ENCODE measurements around the gene TOMM40L. TPM values are rescaled to one million over a fixed set of nuclear protein-coding genes. Genes with fewer than 3 reads are reported as not detected.

TOMM40L gene
- polyA plus RNA-seq, 1 donor (not counting 4 experiments of a cell fraction or from before 2014, with no cell fraction given) = 14.4 TPM

GRCh38 chr1:161215076-161215475, 10.8 kb upstream of the TOMM40L start, which contains the start of gene FCER1G:
Gene FCER1G, plus strand, starts transcription at chr1:161215295. Its CDS starts 27 bp downstream, at chr1:161215322.
- no peaks in the 10 kb centered on the region for H3K4me1 ChIP-seq (ENCODE audit: control insufficient read depth, extremely low read depth, insufficient read depth, low read length)
- H3K79me2 ChIP-seq (ENCODE audit: control insufficient read depth, insufficient read depth, low read length) = no peaks in the 10 kb centered on the region
- no peak within 1 kb of the TSS for H3K4me3 ChIP-seq (ENCODE audit: control insufficient read depth in 2 of 3, extremely low read depth in 1 of 3, insufficient read depth in 2 of 3, low read depth in 1 of 3, low read length in 3 of 3)
- no peak within 1 kb of the TSS for H3K4me2 ChIP-seq (ENCODE audit: control insufficient read depth, extremely low read depth, insufficient read depth, low read depth, low read length)
- H3K27me3 ChIP-seq (ENCODE audit: control insufficient read depth, extremely low read depth, insufficient read depth, low read length) = no peaks in the 10 kb centered on the region
- H3K9me1 ChIP-seq (ENCODE audit: control insufficient read depth, extremely low read depth, insufficient read depth, low read length) = no peaks in the 10 kb centered on the region
- no peak within 1 kb of the TSS for H3K9ac ChIP-seq (ENCODE audit: control insufficient read depth, extremely low read depth, insufficient read depth, low read length)
- H3K36me3 ChIP-seq (ENCODE audit: control insufficient read depth in 2 of 2, extremely low read depth in 1 of 2, insufficient read depth in 2 of 2, low read length in 2 of 2) = peaks cover 19 to 21% of the 10 kb centered on the region in 2 experiments
- no peaks in the 10 kb centered on the region for H3K9me3 ChIP-seq (ENCODE audit: control insufficient read depth, low read depth, low read length)
- no peaks in the 10 kb centered on the region for H4K20me1 ChIP-seq (ENCODE audit: control insufficient read depth, extremely low read depth, insufficient read depth, low read length)
- no peak for TF ChIP-seq CTCF (optimal IDR thresholded peaks at IDR 0.05 in 1 of 3, IDR thresholded peaks at IDR 0.05 in 1 of 3, conservative IDR thresholded peaks at IDR 0.05 in 1 of 3; ENCODE audit: extremely low read depth in 1 of 3, insufficient read depth in 2 of 3, low read length in 3 of 3)
- no peak for TF ChIP-seq EZH2 (IDR thresholded peaks at IDR 0.05; ENCODE audit: low read length)
- dilution Hi-C loops (cut with MboI; ENCODE audit: extremely low pct_ligation_motif_present, low sequenced_read_pairs) = no loop called here
- no peak for FAIRE-seq
- DNase-seq (ENCODE audit: low read depth, low spot score) = no peak
- H2AFZ ChIP-seq (ENCODE audit: control insufficient read depth, low read length) = no peak within 1 kb of the TSS
- no peak within 1 kb of the TSS for H3K27ac ChIP-seq (ENCODE audit: control insufficient read depth, insufficient read depth, low read length)

DNA sequence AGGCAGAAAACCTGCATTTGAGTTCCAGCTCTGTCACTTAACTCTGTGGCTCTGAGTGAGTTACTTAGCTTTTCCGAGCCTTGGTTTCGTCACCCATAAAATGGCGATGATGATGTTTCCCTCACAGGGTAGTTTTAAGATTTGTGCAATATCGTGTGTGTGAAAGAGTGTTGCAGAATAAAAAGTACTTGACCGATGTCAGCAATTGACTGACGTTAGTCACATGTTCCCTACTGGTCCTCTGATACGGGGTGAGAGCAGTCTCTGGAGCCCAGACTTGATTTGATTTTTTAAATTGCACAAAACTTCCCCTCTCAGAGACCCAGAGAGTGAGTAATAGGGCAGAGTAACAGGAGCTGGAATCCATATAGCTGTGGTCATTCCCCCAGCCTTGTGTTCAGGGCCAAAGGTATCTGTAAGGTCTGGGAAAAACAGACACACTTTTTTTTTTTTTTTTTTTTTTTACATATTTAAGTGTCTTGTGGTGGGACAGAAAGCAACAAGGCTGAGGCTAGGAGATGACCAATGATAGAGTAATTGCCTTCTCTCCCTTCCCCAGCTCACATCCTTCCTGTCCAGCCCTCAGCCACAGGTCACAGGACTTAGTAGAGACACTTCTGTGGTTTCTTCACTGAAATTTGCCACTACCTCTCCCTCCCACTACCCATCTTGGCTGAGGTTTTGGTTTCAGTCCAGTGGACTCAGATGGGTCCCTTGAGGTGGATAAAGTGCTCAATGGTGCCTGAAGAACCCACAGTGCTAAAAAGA, 8.7 kb upstream of the TOMM40L start:
- Histone ChIP-seq H2AFZ (ENCODE audit: control insufficient read depth, low read length) (no peak overlapping the region), H3K27me3 (ENCODE audit: control insufficient read depth, extremely low read depth, insufficient read depth, low read length) (no peaks in the 10 kb centered on the region), H3K79me2 (ENCODE audit: control insufficient read depth, insufficient read depth, low read length) (no peaks in the 10 kb centered on the region), H3K4me1 (ENCODE audit: control insufficient read depth, extremely low read depth, insufficient read depth, low read length) (no peaks in the 10 kb centered on the region), H3K9me3 (ENCODE audit: control insufficient read depth, low read depth, low read length) (no peaks in the 10 kb centered on the region), H4K20me1 (ENCODE audit: control insufficient read depth, extremely low read depth, insufficient read depth, low read length) (no peaks in the 10 kb centered on the region), H3K36me3 (ENCODE audit: control insufficient read depth in 2 of 2, extremely low read depth in 1 of 2, insufficient read depth in 2 of 2, low read length in 2 of 2) (peaks cover 4 to 14% of the 10 kb centered on the region in 2 experiments), H3K9me1 (ENCODE audit: control insufficient read depth, extremely low read depth, insufficient read depth, low read length) (no peaks in the 10 kb centered on the region), H3K9ac (ENCODE audit: control insufficient read depth, extremely low read depth, insufficient read depth, low read length) (no peak overlapping the region), H3K4me3 (ENCODE audit: control insufficient read depth in 2 of 3, extremely low read depth in 1 of 3, insufficient read depth in 2 of 3, low read depth in 1 of 3, low read length in 3 of 3) (no peak overlapping the region), H3K27ac (ENCODE audit: control insufficient read depth, insufficient read depth, low read length) (no peak overlapping the region), H3K4me2 (ENCODE audit: control insufficient read depth, extremely low read depth, insufficient read depth, low read depth, low read length) (no peak overlapping the region)
- FAIRE-seq (no peak), DNase-seq (ENCODE audit: low read depth, low spot score) (no peak)
- dilution Hi-C loops (cut with MboI; ENCODE audit: extremely low pct_ligation_motif_present, low sequenced_read_pairs) = no loop called here
- TF ChIP-seq EZH2 (IDR thresholded peaks at IDR 0.05; ENCODE audit: low read length) (no peak), CTCF (optimal IDR thresholded peaks at IDR 0.05 in 1 of 3, IDR thresholded peaks at IDR 0.05 in 1 of 3, conservative IDR thresholded peaks at IDR 0.05 in 1 of 3; ENCODE audit: extremely low read depth in 1 of 3, insufficient read depth in 2 of 3, low read length in 3 of 3) (no peak)
